ENCODE data around the gene KRTAP5-2. TPM values are rescaled to one million over a fixed set of nuclear protein-coding genes. Genes with fewer than 3 reads are reported as not detected.

Gene KRTAP5-2
- total RNA-seq, 3 donors from 2014 or later = not detected

DNA sequence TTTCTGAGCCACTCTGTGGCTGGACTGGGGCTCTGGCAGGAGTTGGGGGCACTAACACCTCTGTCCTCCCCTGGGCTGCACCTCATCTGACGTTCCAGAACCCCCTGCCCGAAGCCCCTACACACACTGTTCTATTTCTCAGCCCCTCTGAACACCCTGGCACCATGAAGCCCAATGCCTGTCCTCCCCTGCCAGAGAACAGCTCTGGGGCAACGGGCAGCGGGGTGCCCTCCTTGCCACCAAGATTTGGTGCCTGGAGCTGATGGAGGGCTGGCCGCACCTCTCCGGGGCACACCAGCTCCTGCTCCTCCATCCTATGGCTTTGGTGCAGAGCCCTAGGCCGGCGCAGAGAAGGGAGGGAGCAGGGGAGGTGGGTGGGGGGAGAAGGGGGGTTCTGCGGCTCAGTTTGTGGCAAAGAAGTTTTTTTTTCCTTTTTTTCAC is 42.4 kb downstream of the KRTAP5-2 start:
- H3K27me3 ChIP-seq = no peaks in the 10 kb centered on the region
- no peak for DNase-seq (ENCODE audit: low spot score in 2 of 2)
- H3K36me3 ChIP-seq = no peaks in the 10 kb centered on the region
- no peak overlapping the region for H3K27ac ChIP-seq
- peaks cover 9 to 14% of the 10 kb centered on the region in 2 donors for H3K4me1 ChIP-seq
- H3K4me3 ChIP-seq = no peak overlapping the region
- H3K9me3 ChIP-seq = no peaks in the 10 kb centered on the region
- intact Hi-C loops (cut with DNase I; ENCODE audit: low total_unique reads) = no loop called here
- TF ChIP-seq, protein P1, sequence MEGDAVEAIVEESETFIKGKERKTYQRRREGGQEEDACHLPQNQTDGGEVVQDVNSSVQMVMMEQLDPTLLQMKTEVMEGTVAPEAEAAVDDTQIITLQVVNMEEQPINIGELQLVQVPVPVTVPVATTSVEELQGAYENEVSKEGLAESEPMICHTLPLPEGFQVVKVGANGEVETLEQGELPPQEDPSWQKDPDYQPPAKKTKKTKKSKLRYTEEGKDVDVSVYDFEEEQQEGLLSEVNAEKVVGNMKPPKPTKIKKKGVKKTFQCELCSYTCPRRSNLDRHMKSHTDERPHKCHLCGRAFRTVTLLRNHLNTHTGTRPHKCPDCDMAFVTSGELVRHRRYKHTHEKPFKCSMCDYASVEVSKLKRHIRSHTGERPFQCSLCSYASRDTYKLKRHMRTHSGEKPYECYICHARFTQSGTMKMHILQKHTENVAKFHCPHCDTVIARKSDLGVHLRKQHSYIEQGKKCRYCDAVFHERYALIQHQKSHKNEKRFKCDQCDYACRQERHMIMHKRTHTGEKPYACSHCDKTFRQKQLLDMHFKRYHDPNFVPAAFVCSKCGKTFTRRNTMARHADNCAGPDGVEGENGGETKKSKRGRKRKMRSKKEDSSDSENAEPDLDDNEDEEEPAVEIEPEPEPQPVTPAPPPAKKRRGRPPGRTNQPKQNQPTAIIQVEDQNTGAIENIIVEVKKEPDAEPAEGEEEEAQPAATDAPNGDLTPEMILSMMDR (IDR thresholded peaks at IDR 0.05) = no peak
- TF ChIP-seq POLR2AphosphoS5 (IDR thresholded peaks at IDR 0.05) = no peak
- TF ChIP-seq POLR2A (IDR thresholded peaks at IDR 0.05) = no peak

- intact Hi-C loops (cut with DNase I; ENCODE audit: low total_unique reads) = no loop called here
- no peaks in the 10 kb centered on the region for H3K9me3 ChIP-seq
- H3K27me3 ChIP-seq = no peaks in the 10 kb centered on the region
- no peaks in the 10 kb centered on the region for H3K36me3 ChIP-seq
- no peak overlapping the region for H3K4me3 ChIP-seq
- no peak for DNase-seq (ENCODE audit: low spot score in 2 of 2)
- H3K4me1 ChIP-seq = peaks cover 9 to 14% of the 10 kb centered on the region in 2 donors
- H3K27ac ChIP-seq = no peak overlapping the region
- TF ChIP-seq, protein P1 (IDR thresholded peaks at IDR 0.05) = no peak
- TF ChIP-seq POLR2AphosphoS5 (IDR thresholded peaks at IDR 0.05) = no peak
- TF ChIP-seq POLR2A (IDR thresholded peaks at IDR 0.05) = no peak
These were observed 42.9 kb downstream of the KRTAP5-2 start for GRCh38 chr11:1554981-1555712.

- peaks cover 8 to 9% of the 10 kb centered on the region in 2 donors for H3K4me1 ChIP-seq
- DNase-seq (ENCODE audit: low spot score in 2 of 2) = peak in 1 of 2 donors; percentile 74
- H3K27me3 ChIP-seq = no peaks in the 10 kb centered on the region
- H3K36me3 ChIP-seq = no peaks in the 10 kb centered on the region
- peak overlapping the region in 1 of 3 donors; percentile 27 for H3K4me3 ChIP-seq
- peak overlapping the region; percentile 1 to 20 for H3K27ac ChIP-seq
- intact Hi-C loops (cut with DNase I; ENCODE audit: low total_unique reads) = no loop called here
- TF ChIP-seq POLR2AphosphoS5 (IDR thresholded peaks at IDR 0.05) = no peak
- TF ChIP-seq, protein P1 (IDR thresholded peaks at IDR 0.05) = peak in 1 of 3 donors; percentile 52
- TF ChIP-seq POLR2A (IDR thresholded peaks at IDR 0.05) = no peak
- no peaks in the 10 kb centered on the region for H3K9me3 ChIP-seq
These were observed 44.1 kb downstream of the KRTAP5-2 start for GRCh38 chr11:1553808-1554594.

DNA sequence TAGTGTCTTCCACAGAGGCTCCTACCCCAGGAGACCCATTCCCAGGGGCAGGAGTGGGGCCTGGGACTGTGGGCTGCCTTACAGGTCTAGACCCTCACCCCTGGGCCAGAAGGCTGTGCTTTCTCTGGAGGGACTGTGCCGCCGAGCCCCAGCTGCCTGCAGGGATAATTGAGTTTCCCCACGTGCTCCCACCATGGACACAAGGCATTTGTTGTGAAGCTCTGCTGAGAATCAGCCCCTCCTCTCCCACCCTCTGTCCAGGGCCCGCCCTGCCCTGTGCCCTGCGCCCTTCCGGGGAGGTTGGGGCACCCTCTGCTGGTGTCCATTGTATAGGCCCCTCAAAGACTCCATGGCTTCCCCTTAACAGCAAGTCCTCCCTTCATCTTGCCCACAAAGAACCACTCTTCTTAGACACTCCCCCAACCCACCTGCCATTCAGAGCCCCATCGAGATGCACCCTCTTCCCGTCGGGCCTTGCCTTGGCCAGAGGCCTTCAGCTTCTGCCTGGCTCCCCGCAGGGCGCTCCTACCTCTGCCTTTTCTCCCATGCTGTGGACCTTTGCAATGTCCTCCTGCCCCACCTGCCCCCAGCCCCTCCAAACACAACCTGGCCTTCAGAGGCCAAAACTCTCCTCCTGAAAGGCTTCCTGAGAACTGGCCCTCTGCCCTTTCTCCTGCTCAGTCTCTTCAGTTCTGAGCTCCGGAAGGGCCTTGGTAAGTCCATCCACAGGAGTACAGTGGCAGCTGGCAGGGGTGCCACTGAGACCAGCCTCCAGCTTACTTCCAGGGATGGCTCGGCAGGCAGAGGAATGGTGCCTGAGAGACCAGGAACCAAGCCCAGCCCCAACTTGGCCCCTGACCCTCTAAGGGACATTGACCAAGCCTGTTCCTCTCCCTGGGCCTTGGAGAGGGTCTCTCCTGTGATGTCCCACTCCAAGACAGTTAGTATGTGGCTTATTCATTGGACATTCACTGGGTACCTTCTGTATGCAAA is 48.5 kb downstream of the KRTAP5-2 start:
- TF ChIP-seq, protein P1 (IDR thresholded peaks at IDR 0.05) = no peak
- TF ChIP-seq POLR2AphosphoS5 (IDR thresholded peaks at IDR 0.05) = no peak
- TF ChIP-seq POLR2A (IDR thresholded peaks at IDR 0.05) = no peak
- intact Hi-C loops (cut with DNase I; ENCODE audit: low total_unique reads) = no loop called here
- no peak overlapping the region for H3K4me3 ChIP-seq
- peaks cover 0 to 6% of the 10 kb centered on the region in 2 donors for H3K4me1 ChIP-seq
- no peak for DNase-seq (ENCODE audit: low spot score in 2 of 2)
- H3K36me3 ChIP-seq = no peaks in the 10 kb centered on the region
- H3K27me3 ChIP-seq = peaks cover 3 to 23% of the 10 kb centered on the region in 2 donors
- H3K27ac ChIP-seq = peak overlapping the region; percentile 41 to 73
- H3K9me3 ChIP-seq = no peaks in the 10 kb centered on the region

Measured in breast epithelium (tissue), 4 donors.